Transverse colon (tissue), 4 donors: Measurements from ENCODE around the gene SNN. TPM values are rescaled to one million over a fixed set of nuclear protein-coding genes. Genes with fewer than 3 reads are reported as not detected.

Source experiments
- DNase-seq: peaks from one replicate; pipeline ENCODE4 v3.0.0-alpha.2; 2019
- H3K27ac ChIP-seq, 4 donors: fragments of 200-600 bp; sonication (generic); 2 replicates each; pipeline ENCODE4 v1.5.1; 2016 to 2018; ENCODE audit warnings: inconsistent platforms in 4 of 4
- H3K27me3 ChIP-seq: fragments of 200-600 bp; sonication (generic); 2 replicates; pipeline ENCODE4 v1.5.1; 2017; ENCODE audit warnings: inconsistent platforms
- H3K36me3 ChIP-seq, 4 donors: fragments of 200-600 bp; sonication (generic); 2 replicates each; pipeline ENCODE4 v1.5.1; 2017 to 2019; ENCODE audit warnings: inconsistent platforms in 4 of 4
- H3K4me1 ChIP-seq, 4 donors: fragments of 200-600 bp; sonication (generic); 2 replicates each; pipeline ENCODE4 v1.5.1; 2017 to 2020; ENCODE audit warnings: inconsistent platforms in 4 of 4
- H3K4me3 ChIP-seq, 4 donors: fragments of 200-600 bp; sonication (generic); 1 replicate in 1 of 4; 2 replicates in 3 of 4; pipeline versions ENCODE4 v1.5.1 to v1.6.1; 2017 to 2019; ENCODE audit warnings: inconsistent platforms in 4 of 4
- H3K9me3 ChIP-seq, 2 donors: fragments of 200-600 bp; sonication (generic); 2 replicates each; pipeline ENCODE4 v1.5.1; 2017 to 2019; ENCODE audit warnings: inconsistent platforms in 2 of 2
- EP300 ChIP-seq: sonication (generic); formaldehyde crosslinking; IDR thresholded peaks from one replicate; pipeline ENCODE4 v1.6.1; 2017; ENCODE audit warnings: antibody characterized with exemption, low read depth
- POLR2A ChIP-seq: fragments of 450-650 bp; IDR thresholded peaks from one replicate; pipeline ENCODE4 v1.6.1; 2016; ENCODE audit warnings: antibody characterized with exemption, mild to moderate bottlenecking, moderate library complexity
- POLR2AphosphoS5 ChIP-seq, 3 donors: sonication (generic); formaldehyde crosslinking; IDR thresholded peaks; one replicate each; pipeline ENCODE4 v1.6.1; 2016; ENCODE audit warnings: antibody characterized with exemption in 3 of 3
- WGBS, 2 donors: methylation state at CpG; one replicate each; pipeline ENCODE4 v1.1.5; 2018; ENCODE audit warnings: low coverage in 1 of 2; 5-methylcytosine and 5-hydroxymethylcytosine counted together
- in situ Hi-C, 4 donors: fragments of 200-750 bp; cut with MboI; loops; one replicate each; pipeline versions ENCODE4 v1.15.0 to v1.15.1; 2017; ENCODE audit warnings: low sequenced_read_pairs in 3 of 4, low pct_ligation_motif_present in 1 of 4, low pct_unique_long_range_greater_than_20kb in 1 of 4
- intact Hi-C: fragments of 100-400 bp; cut with DNase I; formaldehyde crosslinking; loops from one replicate; pipeline ENCODE4 v1.15.1; 2023; ENCODE audit warnings: low total_unique reads
- total RNA-seq, 4 donors: library from RNA; depleted of rRNA; stranded (reverse); fragments of >200 nt; gene quantifications; one replicate each; pipeline ENCODE4 v1.1.0, GENCODE V29; 2016
- TF ChIP-seq, protein P1 (sequence below), 5 experiments: fragments of 200-600 bp in 3 of 5; fragments of 450-650 bp in 2 of 5; sonication (generic) in 3 of 5; IDR thresholded peaks; 1 replicate in 2 of 5; 2 replicates in 3 of 5; pipeline ENCODE4 v1.5.1; 2016 to 2017; ENCODE audit warnings: antibody characterized with exemption in 5 of 5, inconsistent platforms in 3 of 5, mild to moderate bottlenecking in 2 of 5, moderate library complexity in 1 of 5

Gene SNN
- total RNA-seq, 4 donors from 2014 or later = 4.9 to 12.3 (median 8.6) TPM

DNA sequence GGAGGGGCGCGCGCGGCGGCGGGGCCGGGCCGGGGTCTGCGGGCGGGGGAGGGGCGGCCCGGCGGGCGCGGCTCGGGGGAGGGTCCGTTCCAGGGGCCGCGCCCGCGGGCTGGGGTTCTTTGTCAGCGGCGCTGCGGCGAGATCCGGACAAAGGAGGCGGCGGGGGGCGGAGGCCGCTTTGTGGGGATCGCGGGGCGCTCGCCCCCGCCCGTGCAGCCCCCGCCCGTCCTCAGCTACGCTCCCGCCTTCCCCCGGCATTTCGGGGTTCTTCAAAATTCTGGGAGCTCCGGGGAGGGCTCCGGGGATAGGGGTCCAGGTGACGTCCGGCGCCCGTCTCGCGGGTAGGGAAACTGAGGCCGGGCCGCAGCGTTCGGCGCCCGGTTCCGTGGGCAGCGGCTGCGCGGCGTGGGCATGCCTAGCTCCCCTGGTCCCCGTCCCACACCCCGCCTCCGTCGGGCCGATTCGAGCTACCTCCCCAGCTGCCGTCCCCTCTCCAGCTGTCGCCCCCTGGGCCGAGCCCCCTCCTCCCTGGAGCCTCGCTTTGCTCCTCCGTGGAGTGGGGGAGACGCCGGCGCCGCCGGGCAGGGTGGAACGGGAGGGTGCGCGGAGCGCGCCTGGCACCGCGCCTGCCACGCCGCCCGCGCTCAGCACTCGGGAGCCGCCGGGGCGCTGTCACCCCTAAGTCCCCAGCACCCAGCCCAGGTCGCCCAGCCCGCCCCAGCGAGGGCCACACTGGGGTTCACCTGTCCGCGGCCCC, 546 bp downstream of the SNN start:
- no peaks in the 10 kb centered on the region for H3K36me3 ChIP-seq
- peak overlapping the region; percentile 65 to 91 (median 78) for H3K4me3 ChIP-seq
- in situ Hi-C loops = no loop called here
- 3% methylated on average over 16 of the region's 97 CpGs; no CpG with 5 or more reads in 1 of the 2 donors for WGBS, 2 donors
- H3K27me3 ChIP-seq = peaks cover 6% of the 10 kb centered on the region
- peak overlapping the region; percentile 73 to 83 (median 76) for H3K27ac ChIP-seq
- no peaks in the 10 kb centered on the region for H3K9me3 ChIP-seq
- H3K4me1 ChIP-seq = peaks cover 12 to 52% (median 28%) of the 10 kb centered on the region in 4 donors
- TF ChIP-seq POLR2A (no peak), POLR2AphosphoS5 (IDR thresholded peaks at IDR 0.05) (no peak)
- TF ChIP-seq, protein P1, sequence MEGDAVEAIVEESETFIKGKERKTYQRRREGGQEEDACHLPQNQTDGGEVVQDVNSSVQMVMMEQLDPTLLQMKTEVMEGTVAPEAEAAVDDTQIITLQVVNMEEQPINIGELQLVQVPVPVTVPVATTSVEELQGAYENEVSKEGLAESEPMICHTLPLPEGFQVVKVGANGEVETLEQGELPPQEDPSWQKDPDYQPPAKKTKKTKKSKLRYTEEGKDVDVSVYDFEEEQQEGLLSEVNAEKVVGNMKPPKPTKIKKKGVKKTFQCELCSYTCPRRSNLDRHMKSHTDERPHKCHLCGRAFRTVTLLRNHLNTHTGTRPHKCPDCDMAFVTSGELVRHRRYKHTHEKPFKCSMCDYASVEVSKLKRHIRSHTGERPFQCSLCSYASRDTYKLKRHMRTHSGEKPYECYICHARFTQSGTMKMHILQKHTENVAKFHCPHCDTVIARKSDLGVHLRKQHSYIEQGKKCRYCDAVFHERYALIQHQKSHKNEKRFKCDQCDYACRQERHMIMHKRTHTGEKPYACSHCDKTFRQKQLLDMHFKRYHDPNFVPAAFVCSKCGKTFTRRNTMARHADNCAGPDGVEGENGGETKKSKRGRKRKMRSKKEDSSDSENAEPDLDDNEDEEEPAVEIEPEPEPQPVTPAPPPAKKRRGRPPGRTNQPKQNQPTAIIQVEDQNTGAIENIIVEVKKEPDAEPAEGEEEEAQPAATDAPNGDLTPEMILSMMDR (IDR thresholded peaks at IDR 0.05) = no peak
- DNase-seq = no peak
- intact Hi-C loops = no loop called here

DNA sequence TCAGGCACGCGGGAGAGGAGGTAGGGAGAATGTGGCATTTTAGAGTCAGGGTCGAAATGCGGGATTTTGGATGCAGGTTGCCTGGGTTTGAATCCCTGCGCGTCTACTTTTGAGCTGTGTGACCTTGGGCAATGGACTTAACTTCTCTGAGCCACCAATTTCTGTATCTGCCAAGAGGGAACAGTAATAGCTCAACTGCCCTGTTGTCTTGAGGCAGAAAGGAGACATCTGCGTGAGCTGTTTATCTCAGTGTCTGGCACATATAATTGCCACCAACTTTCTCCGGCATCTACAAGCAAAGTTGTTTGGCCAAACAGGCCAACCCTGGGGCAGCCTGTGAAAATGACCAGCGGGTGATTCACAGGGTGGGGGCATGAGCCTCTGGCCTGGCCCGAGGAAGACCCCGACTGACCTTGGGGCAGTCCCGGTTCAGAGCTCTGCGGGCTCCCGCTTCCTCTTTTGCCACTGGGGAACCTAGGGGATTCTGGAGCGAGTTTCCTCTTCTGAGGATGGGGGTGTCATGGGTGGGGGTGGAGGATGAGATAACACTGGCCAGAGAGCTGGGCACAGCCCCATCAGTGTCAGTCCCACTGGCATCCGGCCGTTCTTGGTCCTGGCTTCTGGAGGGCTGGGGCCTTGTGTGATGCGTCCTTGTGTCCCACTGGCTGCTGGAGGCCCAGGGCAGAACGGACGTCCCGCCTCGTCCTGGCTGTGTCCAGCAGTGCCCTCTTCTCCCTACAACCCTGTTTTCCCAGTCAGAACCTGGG, 1.3 kb downstream of the SNN start:
- 43% methylated on average over 22 of the region's 22 CpGs; no CpG with 5 or more reads in 1 of the 2 donors for WGBS, 2 donors
- Histone ChIP-seq H3K4me3 (peak overlapping the region; percentile 65 to 91 (median 78)), H3K9me3 (no peaks in the 10 kb centered on the region), H3K36me3 (no peaks in the 10 kb centered on the region), H3K4me1 (peaks cover 12 to 54% (median 30%) of the 10 kb centered on the region in 4 donors), H3K27ac (peak overlapping the region; percentile 73 to 83 (median 76)), H3K27me3 (peaks cover 6% of the 10 kb centered on the region)
- DNase-seq = peak; percentile 49
- TF ChIP-seq, protein P1 (IDR thresholded peaks at IDR 0.05) = no peak
- TF ChIP-seq EP300 (no peak), POLR2A (no peak), POLR2AphosphoS5 (IDR thresholded peaks at IDR 0.05) (no peak)
- in situ Hi-C loops (no loop called here), intact Hi-C loops (no loop called here)

DNA sequence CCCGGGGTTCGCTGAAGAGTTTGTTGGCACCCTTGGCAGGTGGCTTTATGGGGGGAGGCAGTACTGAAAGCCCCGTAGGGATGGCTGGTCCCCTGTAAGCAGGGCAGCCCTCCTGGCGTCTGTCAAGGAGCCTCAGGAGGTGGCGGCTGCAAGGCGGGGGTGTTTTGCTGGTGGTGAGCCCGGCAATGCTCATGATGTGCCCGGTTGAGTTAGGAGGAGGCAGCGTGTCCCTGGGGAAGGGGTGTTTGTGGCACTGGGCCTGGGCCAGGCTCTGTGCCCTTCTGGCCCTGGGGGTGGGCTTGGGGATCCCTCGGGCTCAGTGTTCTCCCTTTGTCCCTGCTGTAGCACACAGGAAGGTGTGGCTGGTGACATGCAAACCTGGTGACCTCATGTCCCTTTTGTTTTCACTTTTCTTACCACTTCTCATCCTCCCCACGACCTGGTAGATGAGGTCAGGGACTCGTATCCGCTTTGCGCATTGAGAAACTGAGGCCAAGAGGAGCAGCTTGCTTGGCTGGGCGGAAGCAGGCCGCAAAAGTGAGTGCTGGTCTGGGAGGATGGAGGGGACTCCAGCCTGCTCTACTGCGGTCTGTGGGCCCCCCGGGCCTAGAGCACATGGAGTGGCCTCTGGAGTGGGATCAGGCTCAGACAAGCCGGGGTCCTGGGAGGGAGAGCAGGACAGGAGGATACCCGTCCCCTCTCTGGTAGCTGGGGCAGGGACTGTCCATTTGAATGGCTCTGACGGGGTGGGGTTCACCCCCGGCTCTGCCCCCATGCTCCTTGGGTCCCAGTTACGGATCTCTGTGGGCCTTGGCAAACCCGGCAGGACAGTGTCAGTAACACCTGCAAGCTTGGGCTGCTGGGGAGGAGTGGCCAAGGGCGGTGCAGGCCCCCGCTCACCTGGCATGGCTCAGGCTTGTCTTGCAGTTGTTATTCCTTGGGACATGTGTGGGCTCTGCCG, 2.2 kb downstream of the SNN start:
- in situ Hi-C loops (no loop called here), intact Hi-C loops (no loop called here)
- WGBS, 2 donors = 60 to 71% methylated on average over 1 to 24 of the region's 27 CpGs
- Histone ChIP-seq H3K4me1 (peaks cover 12 to 61% (median 32%) of the 10 kb centered on the region in 4 donors), H3K27ac (peak overlapping the region; percentile 73 to 83 (median 76)), H3K9me3 (no peaks in the 10 kb centered on the region), H3K36me3 (no peaks in the 10 kb centered on the region), H3K27me3 (peaks cover 6% of the 10 kb centered on the region), H3K4me3 (peak overlapping the region in 1 of 4 donors; percentile 91)
- no peak for DNase-seq
- TF ChIP-seq POLR2AphosphoS5 (IDR thresholded peaks at IDR 0.05) (no peak), EP300 (no peak), POLR2A (no peak)

DNA sequence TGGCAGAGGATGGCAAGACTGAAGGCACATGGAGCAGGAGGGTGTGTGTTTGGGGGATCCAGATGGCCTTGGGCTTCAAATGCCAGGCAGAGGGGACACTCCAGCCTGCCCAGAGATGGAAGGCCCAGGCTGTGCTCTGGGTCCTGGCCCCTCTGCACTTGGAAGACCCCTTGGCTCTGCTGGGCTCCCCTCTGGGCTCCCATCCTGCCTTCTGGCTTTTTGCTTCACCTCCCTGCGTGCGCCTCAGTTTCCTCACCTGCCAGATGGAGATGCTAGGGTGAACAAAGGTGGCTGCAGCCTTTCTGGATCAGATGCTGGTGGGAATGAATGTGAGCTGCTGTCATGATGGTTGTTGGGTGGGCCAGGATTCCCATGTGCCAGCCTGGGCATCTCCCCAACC, 3.0 kb downstream of the SNN start:
- TF ChIP-seq POLR2A (no peak), EP300 (no peak), POLR2AphosphoS5 (IDR thresholded peaks at IDR 0.05) (no peak)
- TF ChIP-seq, protein P1 (IDR thresholded peaks at IDR 0.05) = no peak
- 100% methylated on average over 2 of the region's 2 CpGs; no CpG with 5 or more reads in 1 of the 2 donors for WGBS, 2 donors
- H3K36me3 ChIP-seq = no peaks in the 10 kb centered on the region
- H3K4me1 ChIP-seq = peaks cover 12 to 68% (median 34%) of the 10 kb centered on the region in 4 donors
- H3K4me3 ChIP-seq = no peak overlapping the region
- peak overlapping the region in 1 of 4 donors; percentile 78 for H3K27ac ChIP-seq
- H3K9me3 ChIP-seq = no peaks in the 10 kb centered on the region
- intact Hi-C loops (no loop called here), in situ Hi-C loops (no loop called here)
- H3K27me3 ChIP-seq = peaks cover 6% of the 10 kb centered on the region
- no peak for DNase-seq
